ENCODE results near the gene DGLUCY.
"Not testable (repeated sequence)": the region's sequence is repeated elsewhere in the genome, so short reads cannot be mapped to it uniquely, and the experiment has no call there.

Gene DGLUCY

GRCh38 chr14:91173221-91173670, 59.4 kb downstream of the DGLUCY start:
- peak; percentile 22 to 30 for DNase-seq

GRCh38 chr14:91173904-91174303, 60.0 kb downstream of the DGLUCY start:
- no peak for DNase-seq

DNA sequence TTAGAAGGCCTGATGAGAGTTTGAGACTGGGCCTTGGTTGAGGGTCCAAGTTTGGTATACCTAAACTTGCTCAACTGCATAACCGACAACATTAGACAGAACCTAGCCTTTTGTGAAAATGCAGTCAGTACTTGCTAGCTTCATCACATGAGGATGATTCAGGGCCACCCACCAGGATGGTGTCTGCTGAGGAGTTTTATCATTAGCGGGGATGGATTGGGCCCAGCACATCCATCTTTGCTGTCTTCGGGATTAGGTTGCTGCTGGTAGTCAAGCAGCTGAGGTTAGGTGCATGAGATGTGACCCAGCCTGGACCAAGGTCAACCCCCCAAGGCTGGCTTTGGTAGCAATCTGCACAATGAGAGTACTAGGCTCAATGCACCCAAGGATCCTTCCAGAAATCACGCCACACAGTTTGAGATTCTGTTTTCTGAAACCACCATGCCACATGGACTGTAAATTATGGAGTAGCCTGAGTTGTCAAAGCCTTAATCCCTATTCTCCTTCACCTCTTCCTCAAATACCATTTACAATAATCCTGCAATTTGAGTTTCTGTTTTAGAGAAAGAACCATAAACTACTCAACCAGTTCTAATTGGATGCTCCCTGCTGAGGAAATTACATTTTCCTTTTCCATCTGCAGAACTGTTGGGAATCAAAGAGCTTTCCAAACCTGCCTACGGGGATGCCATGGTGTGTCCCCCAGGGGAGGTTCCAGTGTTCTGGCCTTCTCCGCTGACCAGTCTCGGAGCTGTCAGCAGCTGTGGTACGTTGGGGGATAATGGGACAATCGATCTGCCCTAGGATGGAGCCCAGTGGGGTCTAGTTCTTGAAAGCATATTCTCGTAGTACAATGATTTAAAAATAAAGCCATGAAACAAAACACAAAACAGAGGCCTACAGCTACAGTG, 61.7 kb downstream of the DGLUCY start:
- DNase-seq = no peak

- peak; percentile 4 to 67 for DNase-seq
Observed at GRCh38 chr14:91177073-91178034, 63.5 kb downstream of the DGLUCY start.

- no peak for DNase-seq
Observed at GRCh38 chr14:91180611-91181010, 66.7 kb downstream of the DGLUCY start.

GRCh38 chr14:91182753-91183152, 68.9 kb downstream of the DGLUCY start:
- DNase-seq = not testable (repeated sequence)

GRCh38 chr14:91184559-91184958, 70.7 kb downstream of the DGLUCY start:
- no peak for DNase-seq

DNA sequence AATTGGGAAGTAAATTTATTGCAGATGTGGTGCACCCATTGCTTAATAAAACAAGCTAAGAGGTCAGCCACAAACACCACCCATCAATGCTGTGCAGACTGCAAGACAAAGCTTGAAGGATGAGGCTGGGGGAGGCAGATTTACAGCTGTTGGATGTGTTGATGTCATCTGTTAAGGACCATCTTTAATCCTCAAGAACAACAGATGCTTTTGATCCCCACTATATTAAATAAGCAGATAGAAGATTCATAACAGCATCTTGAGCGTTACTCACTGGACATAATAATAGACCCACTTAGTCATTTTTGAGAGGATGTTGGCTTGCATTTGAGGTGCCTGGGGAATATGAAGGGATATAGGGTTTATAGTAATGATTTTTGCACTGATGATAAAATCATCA, 71.8 kb downstream of the DGLUCY start:
- no peak for DNase-seq

GRCh38 chr14:91186515-91187066, 72.7 kb downstream of the DGLUCY start:
- no peak for DNase-seq

DNA sequence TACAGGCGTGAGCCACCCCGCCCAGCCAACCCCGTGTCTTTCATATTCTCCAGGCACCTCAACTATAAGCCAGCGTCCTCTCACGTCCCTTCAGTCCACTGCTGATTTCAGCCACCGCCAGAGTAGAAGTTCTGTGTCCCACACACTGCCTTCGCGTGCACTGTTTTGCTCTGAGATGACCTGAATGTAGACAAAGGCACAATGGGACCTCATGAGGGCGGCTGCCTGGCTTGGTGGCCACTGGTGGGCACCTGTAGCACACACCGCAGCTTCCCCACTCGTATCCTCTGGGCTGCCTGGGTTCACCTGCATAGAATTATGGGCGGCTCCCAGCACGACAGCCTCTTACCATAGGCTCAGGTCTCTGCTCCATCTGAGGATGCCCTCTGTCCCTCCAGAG, 73.4 kb downstream of the DGLUCY start:
- DNase-seq = no peak

GRCh38 chr14:91190853-91191252, 77.0 kb downstream of the DGLUCY start:
- no peak for DNase-seq

DNA sequence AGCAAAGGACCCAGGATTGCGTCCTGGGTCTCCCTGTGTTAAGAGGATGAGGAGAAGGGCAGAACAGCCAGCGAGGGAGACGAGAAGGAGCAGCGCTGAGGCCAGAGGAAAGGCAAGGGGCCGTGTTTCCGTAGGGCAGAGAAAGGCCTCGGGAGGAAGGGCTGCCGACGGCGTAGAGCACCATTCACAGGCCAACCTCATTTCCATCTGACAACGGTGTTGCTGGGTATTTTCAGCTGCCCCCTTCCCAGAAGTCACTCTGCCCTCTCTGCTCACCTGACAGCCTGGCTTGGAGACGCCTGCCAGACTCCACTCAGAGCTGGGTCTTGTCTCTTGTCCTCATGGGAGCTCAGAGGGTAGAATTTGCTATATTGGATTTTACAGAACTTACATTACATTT, 79.2 kb downstream of the DGLUCY start:
- DNase-seq = no peak

DNA sequence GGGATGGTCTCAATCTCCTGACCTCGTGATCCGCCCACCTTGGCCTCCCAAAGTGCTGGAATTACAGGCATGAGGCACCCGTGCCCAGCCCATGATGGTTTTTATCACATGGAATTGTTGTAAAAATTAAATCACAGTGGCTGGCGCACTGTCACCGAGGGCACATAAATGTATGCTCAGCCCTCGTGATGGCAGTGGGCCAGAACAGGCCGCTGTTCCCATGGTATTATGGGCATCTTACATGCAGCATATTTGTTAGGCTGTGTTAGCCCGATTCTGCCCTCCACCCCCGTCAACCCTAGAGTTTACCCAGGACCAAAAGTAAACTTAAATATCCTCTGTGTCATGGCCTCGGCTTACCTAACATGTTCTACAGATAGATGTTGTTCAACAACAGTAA, 82.0 kb downstream of the DGLUCY start:
- DNase-seq = no peak

GRCh38 chr14:91197631-91198030, 83.8 kb downstream of the DGLUCY start:
- no peak for DNase-seq

DNA sequence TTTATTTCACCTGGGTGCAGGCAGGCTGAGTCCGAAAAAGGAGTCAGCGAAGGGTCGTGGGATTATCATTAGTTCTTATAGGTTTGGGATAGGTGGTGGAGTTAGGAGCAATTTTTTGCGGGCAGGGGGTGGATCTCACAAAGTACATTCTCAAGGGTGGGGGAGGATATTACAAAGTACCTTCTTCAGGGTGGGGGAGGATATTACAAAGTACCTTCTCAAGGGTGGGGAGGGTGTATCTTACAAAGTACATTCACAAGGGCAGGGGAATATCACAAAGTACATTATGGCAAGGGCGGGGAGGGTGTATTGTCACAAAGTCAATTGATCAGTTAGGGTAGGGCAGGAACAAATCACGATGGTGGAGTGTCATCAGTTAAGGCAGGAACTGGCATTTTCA, 86.9 kb downstream of the DGLUCY start:
- not testable (repeated sequence) for DNase-seq

DNA sequence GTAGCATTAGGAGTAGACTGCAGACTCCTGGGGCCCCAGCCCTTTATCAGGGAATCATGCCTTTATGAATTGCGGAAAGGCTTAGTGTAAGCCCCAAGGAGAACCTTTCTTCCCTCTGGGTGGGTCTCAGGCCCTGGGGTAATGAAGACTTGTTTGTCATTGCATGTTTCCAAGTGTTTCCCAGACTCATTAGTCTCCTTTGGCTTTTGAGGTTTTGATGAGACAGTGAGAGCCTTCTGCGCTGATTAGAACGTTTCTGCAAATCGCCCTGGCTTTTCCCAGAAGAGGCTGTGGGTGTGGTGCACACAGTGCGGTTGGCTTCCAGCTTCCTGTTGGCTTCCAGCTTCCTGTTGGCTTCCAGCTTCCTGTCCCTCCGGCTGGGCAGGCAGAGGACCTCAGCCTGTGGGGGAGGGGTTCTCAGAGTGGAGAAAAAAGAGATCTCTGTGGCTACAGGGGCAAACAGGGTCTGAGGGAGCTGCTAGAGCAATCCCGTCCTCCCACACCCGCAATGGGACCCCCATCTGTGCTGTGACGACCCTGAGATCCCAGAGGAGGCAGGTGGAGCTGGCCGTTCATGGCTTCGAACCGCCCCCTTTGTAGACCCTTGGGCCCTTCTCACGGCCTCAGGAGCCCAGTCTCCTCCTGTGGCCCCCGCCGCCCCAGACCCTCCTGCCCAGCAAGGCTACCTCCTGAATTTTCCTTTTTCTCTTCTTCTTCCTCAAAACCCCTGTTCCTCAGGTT, 88.5 kb downstream of the DGLUCY start:
- no peak for DNase-seq

DNA sequence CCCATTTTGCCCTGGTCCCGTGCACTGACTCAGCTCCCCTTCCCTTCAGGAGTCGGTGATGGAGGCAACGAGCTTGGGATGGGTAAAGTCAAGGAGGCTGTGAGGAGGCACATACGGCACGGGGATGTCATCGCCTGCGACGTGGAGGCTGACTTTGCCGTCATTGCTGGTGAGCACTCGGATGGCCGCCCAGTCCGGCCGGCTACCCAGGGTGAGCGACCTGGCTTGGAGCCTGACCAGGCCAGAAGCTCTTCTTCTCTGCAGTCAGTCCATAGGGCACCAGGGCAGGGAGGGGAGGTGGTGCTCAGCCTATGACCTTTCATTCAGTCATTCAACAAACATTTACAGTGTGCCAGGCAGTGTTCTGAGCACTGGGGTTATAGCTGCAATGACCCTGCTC, 90.8 kb downstream of the DGLUCY start:
- DNase-seq = no peak

DNA sequence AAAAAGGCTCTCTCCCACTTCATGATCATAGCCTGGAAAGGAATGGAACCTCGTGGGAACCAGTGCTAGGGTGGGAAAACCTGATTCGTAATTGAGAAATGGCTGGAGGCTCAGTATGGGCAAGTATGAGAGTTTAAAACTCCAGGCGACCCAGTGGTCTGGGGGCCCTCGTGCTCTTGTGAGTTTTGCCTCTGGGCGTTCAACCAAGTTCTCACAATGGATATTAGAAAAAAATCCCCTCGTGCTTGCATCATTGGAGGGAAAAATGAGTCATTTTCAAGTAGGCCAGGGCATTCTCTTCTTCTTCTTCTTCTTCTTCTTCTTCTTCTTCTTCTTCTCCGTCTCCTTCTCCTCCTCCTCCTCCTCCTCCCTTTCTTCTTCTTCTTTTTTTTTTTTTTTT, 91.6 kb downstream of the DGLUCY start:
- DNase-seq = no peak

DNA sequence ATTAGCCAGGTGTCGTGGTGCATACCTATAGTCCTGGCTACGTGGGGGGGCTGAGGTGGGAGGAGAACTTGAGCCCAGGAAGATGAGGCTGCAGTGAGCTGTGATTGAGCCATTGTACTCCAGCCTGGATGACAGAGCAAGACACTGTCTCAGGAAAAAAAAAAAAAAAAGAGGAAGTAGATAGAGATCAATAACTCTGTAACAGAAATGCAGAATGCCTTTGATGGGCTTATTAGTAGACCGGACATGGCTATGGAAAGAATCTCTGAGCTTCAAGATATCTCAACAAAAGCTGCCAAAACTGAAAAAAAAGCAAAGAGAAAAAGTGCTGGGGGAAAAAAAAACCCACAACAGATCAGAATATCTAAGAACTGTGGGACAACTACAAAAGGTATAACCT, 93.1 kb downstream of the DGLUCY start:
- no peak for DNase-seq

- no peak for DNase-seq
Observed at GRCh38 chr14:91211017-91211416, 97.1 kb downstream of the DGLUCY start.

GRCh38 chr14:91214306-91214705, 100.4 kb downstream of the DGLUCY start:
- no peak for DNase-seq

DNA sequence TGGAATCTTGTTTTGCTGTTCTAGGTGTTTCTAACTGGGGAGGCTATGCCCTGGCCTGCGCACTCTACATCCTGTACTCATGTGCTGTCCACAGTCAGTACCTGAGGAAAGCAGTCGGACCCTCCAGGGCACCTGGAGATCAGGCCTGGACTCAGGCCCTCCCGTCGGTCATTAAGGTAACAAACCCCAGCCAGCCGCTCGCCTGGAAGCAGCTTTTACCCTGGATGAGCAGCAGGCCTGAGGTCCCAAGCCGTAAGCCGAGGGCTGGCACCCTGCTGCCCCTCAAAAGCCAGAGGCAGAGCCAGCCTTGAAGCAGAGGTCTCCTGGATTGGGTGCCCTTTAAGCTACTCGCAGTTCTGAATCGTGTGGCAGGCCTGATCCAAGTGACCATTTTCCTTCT, 101.5 kb downstream of the DGLUCY start:
- no peak for DNase-seq
